K562 (cell line): ENCODE measurements around the gene ARHGAP18. TPM values are rescaled to one million over a fixed set of nuclear protein-coding genes. Genes with fewer than 3 reads are reported as not detected.

Source experiments
- ATAC-seq: fragments of 200-7000 bp; cut with Tn5 transposase; 3 replicates; pipeline ENCODE4 v1.9.1; 2020; ENCODE audit warnings: moderate library complexity
- BruUV-seq: library from RNA; stranded (reverse); fragments of 400-500 nt; replicated peaks from 2 replicates; lab custom pipeline; 2021; lab: Mats Ljungman, UMichigan
- CTCF ChIA-PET: fragments of 300-600 bp; formaldehyde crosslinking; extraction: SDS; loops from one replicate; lab custom pipeline; 2021; ENCODE audit warnings: low intra/inter-chr PET ratio; lab: Yijun Ruan, JAX
- POLR2A ChIA-PET: fragments of 300-600, 350-650 bp; sonication (Branson Sonifier 250); formaldehyde crosslinking; extraction: SDS; loops from one replicate; lab custom pipeline; 2021; ENCODE audit warnings: antibody characterized with exemption, inconsistent platforms; lab: Yijun Ruan, JAX
- DNase-seq, 4 experiments: peaks; one replicate each; pipeline versions ENCODE4 v3.0.0 to v3.0.0-alpha.2; 2011 to 2018; ENCODE audit warnings: low spot score in 3 of 4, mixed read lengths in 3 of 4; ENCODE audit errors: extremely low read depth in 1 of 4
- FAIRE-seq: peaks from 2 replicates; lab custom pipeline; 2011; peaks lifted over from hg19 to GRCh38; lab: Jason Lieb, UNC
- H2AFZ ChIP-seq: 2 replicates; pipeline ENCODE4 v1.6.0; 2011; ENCODE audit warnings: low read depth, low read length, control low read depth, inconsistent platforms
- H3K27ac ChIP-seq: fragments of 200-600 bp; 3 replicates; pipeline ENCODE4 v1.8.0; 2011; ENCODE audit warnings: low read depth, mild to moderate bottlenecking, control low read depth, inconsistent platforms, low read length, moderate library complexity, mixed read lengths; ENCODE audit errors: extremely low read depth
- H3K27me3 ChIP-seq, 2 experiments: fragments of 300-600 bp in 1 of 2; 2 replicates in 1 of 2; 3 replicates in 1 of 2; pipeline versions ENCODE4 v1.6.0 to v1.8.0; 2011; ENCODE audit warnings: inconsistent platforms in 2 of 2, low read length in 2 of 2, mild to moderate bottlenecking in 1 of 2, mixed read lengths in 1 of 2, moderate library complexity in 1 of 2; ENCODE audit not compliant: control insufficient read depth in 2 of 2, insufficient read depth in 2 of 2
- H3K36me3 ChIP-seq: fragments of 300-600 bp; 3 replicates; pipeline ENCODE4 v1.8.0; 2011; ENCODE audit warnings: mild to moderate bottlenecking, low read length, inconsistent platforms; ENCODE audit not compliant: control insufficient read depth, insufficient read depth
- H3K4me1 ChIP-seq, 2 experiments: fragments of 200-600 bp in 1 of 2; replicated peaks in 1 of 2; 2 replicates in 1 of 2; 3 replicates in 1 of 2; pipeline versions ENCODE4 v1.5.1 to v1.8.0; 2011; ENCODE audit warnings: inconsistent platforms in 2 of 2, low read length in 2 of 2, mild to moderate bottlenecking in 1 of 2, mixed read lengths in 1 of 2, moderate library complexity in 1 of 2; ENCODE audit not compliant: control insufficient read depth in 2 of 2, insufficient read depth in 2 of 2
- H3K4me2 ChIP-seq: 2 replicates; pipeline ENCODE4 v1.6.1; 2011; ENCODE audit warnings: low read length, control low read depth, inconsistent platforms, mixed read lengths; ENCODE audit not compliant: insufficient read depth
- H3K4me3 ChIP-seq: fragments of 200-600 bp; sonication (generic), shearing (Covaris generic); 2 replicates; pipeline ENCODE4 v1.5.1; 2016; ENCODE audit warnings: control low read depth, inconsistent platforms
- H3K79me2 ChIP-seq: fragments of 200-600 bp; 3 replicates; pipeline ENCODE4 v1.8.0; 2011; ENCODE audit warnings: low read length, inconsistent platforms; ENCODE audit not compliant: control insufficient read depth, insufficient read depth
- H3K9ac ChIP-seq, 2 experiments: 2 replicates each; pipeline versions ENCODE4 v1.6.0 to v1.6.1; 2011; ENCODE audit warnings: low read depth in 2 of 2, low read length in 2 of 2, control low read depth in 1 of 2, inconsistent platforms in 1 of 2, mild to moderate bottlenecking in 1 of 2, mixed read lengths in 1 of 2; ENCODE audit not compliant: insufficient read depth in 1 of 2
- H3K9me1 ChIP-seq: one replicate; pipeline ENCODE4 v1.6.0; 2011; ENCODE audit warnings: inconsistent platforms, mild to moderate bottlenecking, low read length, moderate library complexity; ENCODE audit not compliant: control insufficient read depth, insufficient read depth
- H3K9me3 ChIP-seq: replicated peaks from 2 replicates; pipeline ENCODE4 v1.5.1; 2011; ENCODE audit warnings: low read depth, low read length, inconsistent platforms; ENCODE audit not compliant: control insufficient read depth, insufficient read depth
- H4K20me1 ChIP-seq: replicated peaks from 2 replicates; pipeline ENCODE4 v1.6.1; 2011; ENCODE audit warnings: low read length, inconsistent platforms, mixed read lengths; ENCODE audit not compliant: control insufficient read depth, insufficient read depth
- ADNP ChIP-seq: fragments of 200-800 bp; sonication (Bioruptor generic); IDR thresholded peaks from 2 replicates; pipeline ENCODE4 v1.6.1; 2016; ENCODE audit warnings: missing genetic modification characterization, missing compliant biosample characterization
- ARID2 ChIP-seq: fragments of 450-650 bp; IDR thresholded peaks from 2 replicates; pipeline ENCODE4 v1.6.1; 2017; ENCODE audit warnings: antibody characterized with exemption, mild to moderate bottlenecking
- E4F1 ChIP-seq: fragments of 250-450 bp; sonication (Bioruptor Pico); IDR thresholded peaks from 2 replicates; pipeline ENCODE4 v1.5.0; 2021; ENCODE audit warnings: mild to moderate bottlenecking, borderline replicate concordance
- GTF2B ChIP-seq: IDR thresholded peaks from 2 replicates; pipeline ENCODE4 v1.6.1; 2011; ENCODE audit not compliant: insufficient read length; ENCODE audit errors: extremely low read depth
- LCOR ChIP-seq: sonication (generic); formaldehyde crosslinking; IDR thresholded peaks from 2 replicates; pipeline ENCODE4 v1.8.0; 2022; ENCODE audit warnings: mild to moderate bottlenecking, missing genetic modification reagents
- PTBP1 ChIP-seq: fragments of 200-400 bp; formaldehyde crosslinking; IDR thresholded peaks from 2 replicates; pipeline ENCODE4 v1.6.1; 2017; ENCODE audit warnings: low read depth, low read length
- RFX1 ChIP-seq: fragments of 450-650 bp; IDR thresholded peaks from 2 replicates; pipeline ENCODE4 v1.6.1; 2016; ENCODE audit warnings: mild to moderate bottlenecking, moderate library complexity
- TFAP4 ChIP-seq: sonication (generic); formaldehyde crosslinking; IDR thresholded peaks from 2 replicates; pipeline ENCODE4 v1.8.0; 2022; ENCODE audit warnings: missing genetic modification reagents, mild to moderate bottlenecking, moderate library complexity, borderline replicate concordance
- UBTF ChIP-seq, 2 experiments: IDR thresholded peaks; 2 replicates each; pipeline ENCODE4 v1.6.1; 2012; ENCODE audit warnings: improper control_type of control experiment in 2 of 2, low read depth in 2 of 2, low read length in 2 of 2, borderline replicate concordance in 1 of 2
- ZBTB2 ChIP-seq: fragments of 450-650 bp; IDR thresholded peaks from 2 replicates; pipeline ENCODE4 v1.6.1; 2016; ENCODE audit warnings: antibody characterized with exemption
- WGBS: fragments of 100-300 bp; shearing (Covaris generic); methylation state at CpG from one replicate; pipeline ENCODE4 v1.1.6; 2016; ENCODE audit warnings: low coverage, mixed read lengths; ENCODE audit not compliant: insufficient coverage; ENCODE audit errors: missing lambda C conversion rate; 5-methylcytosine and 5-hydroxymethylcytosine counted together
- in situ Hi-C: fragments of 300-500 bp; cut with MboI; formaldehyde crosslinking; loops from 4 replicates; pipeline ENCODE4 v1.15.0; 2018; ENCODE audit warnings: inconsistent platforms, mixed read lengths
- intact Hi-C: fragments of 100-400 bp; cut with micrococcal nuclease; formaldehyde crosslinking; loops from 2 replicates; pipeline ENCODE4 v1.14.2; 2022
- polyA plus RNA-seq, 8 experiments: library from polyadenylated mRNA; depleted of rRNA in 4 of 8; stranded (reverse) in 5 of 8; unstranded in 3 of 8; fragments of >200 nt; fragmentation: Nextera tagmentation in 2 of 8; fragmentation: Illumina TruSeq in 1 of 8; extraction: Ambion mirVana in 2 of 8; extraction: Trizol in 1 of 8; gene quantifications; 2 replicates each; pipeline versions ENCODE4 v1.2.1 to v1.2.3, GENCODE V29; 2011 to 2014; ENCODE audit warnings: inconsistent platforms in 1 of 8, missing spikeins in 1 of 8
- total RNA-seq, 7 experiments: library from RNA; depleted of rRNA in 6 of 7; stranded (reverse); fragments of >200 nt in 6 of 7; fragmentation: Illumina TruSeq in 2 of 7; extraction: Trizol in 2 of 7; gene quantifications; 2 replicates each; pipeline versions ENCODE4 v1.2.1 to v1.2.3, GENCODE V29; 2011 to 2021; ENCODE audit warnings: low replicate concordance in 1 of 7

ARHGAP18 gene
- total and polyA plus RNA-seq, 9 of the 15 experiments (the other 6 are each of a cell fraction or from before 2014, with no cell fraction given) = 13.3 to 29.7 (median 21.1) TPM

GRCh38 chr6:129662406-129662766 lies 47.6 kb downstream of the ARHGAP18 start (continued):
- TF ChIP-seq ZBTB2 = no peak
- no peak for TF ChIP-seq LCOR (CRISPR knock-in tag)
- no peak for TF ChIP-seq PTBP1
- TF ChIP-seq GTF2B = no peak

GRCh38 chr6:129661536-129662405 lies 48.2 kb downstream of the ARHGAP18 start:
- no peak overlapping the region for H3K4me3 ChIP-seq
- FAIRE-seq (no peak), ATAC-seq (no peak), DNase-seq (no peak)
- H3K79me2 ChIP-seq = peaks cover 53% of the 10 kb centered on the region
- 87% methylated on average over 7 of the region's 7 CpGs for WGBS
- no peaks in the 10 kb centered on the region for H3K27me3 ChIP-seq
- no peaks in the 10 kb centered on the region for H3K36me3 ChIP-seq
- ChIA-PET CTCF (interaction anchor here (0.7 kb wide), 1 partner anchor 751 kb away, joined by 3 read pairs; no protein-coding TSS in a partner anchor), POLR2A (interaction anchor here (0.5 to 0.9 kb wide), 3 partner anchors 8 to 626 kb away, joined by 3 to 6 read pairs (median 3); no protein-coding TSS in a partner anchor)
- no peaks in the 10 kb centered on the region for H4K20me1 ChIP-seq
- H3K27ac ChIP-seq = no peak overlapping the region
- H2AFZ ChIP-seq = no peak overlapping the region
- no peaks in the 10 kb centered on the region for H3K9me1 ChIP-seq
- H3K4me1 ChIP-seq = peaks cover 12 to 46% of the 10 kb centered on the region in 2 experiments; a peak in 4 of 5 replicates
- H3K9me3 ChIP-seq = no peaks in the 10 kb centered on the region
- no peak overlapping the region for H3K9ac ChIP-seq
- intact Hi-C loops (loop anchor here (5.0 kb wide), 1 partner anchor 159 kb away; no protein-coding TSS in a partner anchor), in situ Hi-C loops (no loop called here)
- no peak overlapping the region; the same call in 1 of the 2 replicates for H3K4me2 ChIP-seq
- no peak for TF ChIP-seq RFX1
- no peak for TF ChIP-seq E4F1 (CRISPR knock-in tag)
- TF ChIP-seq ADNP (tag) = no peak
- TF ChIP-seq UBTF (IDR thresholded peaks at IDR 0.05; ENCODE audit: borderline replicate concordance in 1 of 2, low read depth in 2 of 2, low read length in 2 of 2) = no peak
- no peak for TF ChIP-seq TFAP4
- no peak for TF ChIP-seq ARID2
- BruUV-seq = no TSS peak
